Measurements from ENCODE around the gene VCAM1. TPM values are rescaled to one million over a fixed set of nuclear protein-coding genes. Genes with fewer than 3 reads are reported as not detected.
A peak's percentile ranks its signal among the peaks of the same experiment; 100 is the strongest.

VCAM1 gene
- total and polyA plus RNA-seq, 9 of the 15 experiments (the other 6 are each of a cell fraction or from before 2014, with no cell fraction given): 0.04 to 0.13 TPM; not detected in 7

DNA sequence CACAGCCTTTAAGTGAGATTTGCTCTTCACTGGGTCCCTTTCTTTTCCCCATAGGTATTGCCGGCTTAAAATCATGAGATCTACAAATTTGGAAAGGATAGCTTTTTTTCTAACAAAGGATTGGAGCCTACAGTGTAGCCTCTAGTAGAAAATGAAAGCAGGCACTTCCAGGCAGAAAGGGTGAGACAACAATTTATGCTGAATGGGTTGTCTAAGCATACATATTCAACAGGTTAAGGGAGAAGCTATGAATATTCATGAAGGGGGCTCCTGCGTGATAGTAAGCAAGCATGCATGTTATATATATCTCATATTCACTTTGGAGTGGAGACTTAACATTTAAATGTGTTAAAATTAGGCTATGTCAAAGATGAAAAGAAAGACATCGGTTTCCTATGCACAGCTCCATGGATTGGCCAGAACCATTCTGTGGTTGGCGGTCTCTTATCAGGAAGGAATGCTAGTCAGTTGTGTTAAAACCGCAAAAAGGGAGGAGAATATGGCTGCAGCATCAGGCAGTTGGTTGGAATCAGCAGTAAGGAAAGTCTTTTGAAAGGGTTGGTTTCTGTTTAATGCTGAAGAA, 66.0 kb downstream of the VCAM1 start (continued):
- TF ChIP-seq FIP1L1 (IDR thresholded peaks at IDR 0.05; ENCODE audit: low read depth, low read length, poor library complexity, severe bottlenecking) (no peak), MAFK (IDR thresholded peaks at IDR 0.05; ENCODE audit: low read length) (0 out of 2 replicates have a peak, but pooled peaks have one; percentile 6), MAX (CRISPR knock-in tag; IDR thresholded peaks at IDR 0.05) (no peak), PML (IDR thresholded peaks at IDR 0.05; ENCODE audit: low read length) (no peak; the same call in 1 of the 2 replicates), KLF1 (tag; IDR thresholded peaks at IDR 0.05) (no peak), ZHX1 (conservative IDR thresholded peaks at IDR 0.05; ENCODE audit: low read length) (no peak), ETV1 (tag; conservative IDR thresholded peaks at IDR 0.05; ENCODE audit: low read depth) (no peak), CHD1 (IDR thresholded peaks at IDR 0.05; ENCODE audit: low read length) (no peak), FOXA1 (IDR thresholded peaks at IDR 0.05; ENCODE audit: borderline replicate concordance) (no peak), NFE2L1 (tag; IDR thresholded peaks at IDR 0.05; ENCODE audit: borderline replicate concordance, low read depth) (no peak), TSHZ1 (CRISPR knock-in tag; IDR thresholded peaks at IDR 0.05) (no peak), RAD21 (CRISPR knock-in tag; conservative IDR thresholded peaks at IDR 0.05 in 1 of 2, IDR thresholded peaks at IDR 0.05 in 1 of 2) (no peak; a peak in 2 of 4 replicates), SETDB1 (IDR thresholded peaks at IDR 0.05; ENCODE audit: low read length) (no peak), POLR2AphosphoS2 (IDR thresholded peaks at IDR 0.05; ENCODE audit: low read length) (no peak), XRCC4 (IDR thresholded peaks at IDR 0.05; ENCODE audit: extremely low read depth, insufficient read depth, insufficient read length) (no peak), KLF13 (tag; IDR thresholded peaks at IDR 0.05; ENCODE audit: borderline replicate concordance, low read depth) (no peak), FOXJ3 (CRISPR knock-in tag; IDR thresholded peaks at IDR 0.05) (no peak), PTBP1 (IDR thresholded peaks at IDR 0.05; ENCODE audit: low read depth, low read length) (no peak)
- TF ChIP-seq, protein P1, sequence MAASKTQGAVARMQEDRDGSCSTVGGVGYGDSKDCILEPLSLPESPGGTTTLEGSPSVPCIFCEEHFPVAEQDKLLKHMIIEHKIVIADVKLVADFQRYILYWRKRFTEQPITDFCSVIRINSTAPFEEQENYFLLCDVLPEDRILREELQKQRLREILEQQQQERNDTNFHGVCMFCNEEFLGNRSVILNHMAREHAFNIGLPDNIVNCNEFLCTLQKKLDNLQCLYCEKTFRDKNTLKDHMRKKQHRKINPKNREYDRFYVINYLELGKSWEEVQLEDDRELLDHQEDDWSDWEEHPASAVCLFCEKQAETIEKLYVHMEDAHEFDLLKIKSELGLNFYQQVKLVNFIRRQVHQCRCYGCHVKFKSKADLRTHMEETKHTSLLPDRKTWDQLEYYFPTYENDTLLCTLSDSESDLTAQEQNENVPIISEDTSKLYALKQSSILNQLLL (CRISPR knock-in tag; IDR thresholded peaks at IDR 0.05; ENCODE audit: borderline replicate concordance): no peak
- TF ChIP-seq, protein P2, sequence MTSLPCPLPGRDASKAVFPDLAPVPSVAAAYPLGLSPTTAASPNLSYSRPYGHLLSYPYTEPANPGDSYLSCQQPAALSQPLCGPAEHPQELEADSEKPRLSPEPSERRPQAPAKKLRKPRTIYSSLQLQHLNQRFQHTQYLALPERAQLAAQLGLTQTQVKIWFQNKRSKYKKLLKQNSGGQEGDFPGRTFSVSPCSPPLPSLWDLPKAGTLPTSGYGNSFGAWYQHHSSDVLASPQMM (CRISPR knock-in tag; IDR thresholded peaks at IDR 0.05): no peak

Measured in K562 (cell line).